ENCODE measurements around the gene FOXN1.

FOXN1 gene

DNA sequence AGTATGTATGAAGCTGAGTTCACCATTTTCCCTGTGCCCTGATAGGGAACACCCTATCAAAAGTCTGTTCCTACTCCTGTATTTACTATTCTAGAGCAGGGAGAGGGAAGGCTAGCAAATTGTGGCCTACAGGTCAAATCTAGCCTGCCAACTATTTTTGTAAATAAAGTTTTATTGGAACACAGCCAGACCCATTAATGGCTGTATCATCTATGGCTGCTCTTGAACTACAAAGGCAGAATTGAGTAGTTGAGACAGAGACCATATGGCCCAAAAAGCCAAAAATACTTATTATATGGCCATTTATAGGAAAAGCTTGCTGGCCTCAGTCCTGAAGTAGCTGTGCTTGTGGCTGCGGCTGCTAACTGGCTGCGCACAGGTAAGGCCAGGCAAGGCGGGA lies 74.8 kb downstream of the FOXN1 start:
- TF ChIP-seq, protein P1, sequence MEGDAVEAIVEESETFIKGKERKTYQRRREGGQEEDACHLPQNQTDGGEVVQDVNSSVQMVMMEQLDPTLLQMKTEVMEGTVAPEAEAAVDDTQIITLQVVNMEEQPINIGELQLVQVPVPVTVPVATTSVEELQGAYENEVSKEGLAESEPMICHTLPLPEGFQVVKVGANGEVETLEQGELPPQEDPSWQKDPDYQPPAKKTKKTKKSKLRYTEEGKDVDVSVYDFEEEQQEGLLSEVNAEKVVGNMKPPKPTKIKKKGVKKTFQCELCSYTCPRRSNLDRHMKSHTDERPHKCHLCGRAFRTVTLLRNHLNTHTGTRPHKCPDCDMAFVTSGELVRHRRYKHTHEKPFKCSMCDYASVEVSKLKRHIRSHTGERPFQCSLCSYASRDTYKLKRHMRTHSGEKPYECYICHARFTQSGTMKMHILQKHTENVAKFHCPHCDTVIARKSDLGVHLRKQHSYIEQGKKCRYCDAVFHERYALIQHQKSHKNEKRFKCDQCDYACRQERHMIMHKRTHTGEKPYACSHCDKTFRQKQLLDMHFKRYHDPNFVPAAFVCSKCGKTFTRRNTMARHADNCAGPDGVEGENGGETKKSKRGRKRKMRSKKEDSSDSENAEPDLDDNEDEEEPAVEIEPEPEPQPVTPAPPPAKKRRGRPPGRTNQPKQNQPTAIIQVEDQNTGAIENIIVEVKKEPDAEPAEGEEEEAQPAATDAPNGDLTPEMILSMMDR (IDR thresholded peaks at IDR 0.05; ENCODE audit: low read depth, low read length), result no peak
- no peak for DNase-seq (ENCODE audit: extremely low read depth, low read depth)

DNA sequence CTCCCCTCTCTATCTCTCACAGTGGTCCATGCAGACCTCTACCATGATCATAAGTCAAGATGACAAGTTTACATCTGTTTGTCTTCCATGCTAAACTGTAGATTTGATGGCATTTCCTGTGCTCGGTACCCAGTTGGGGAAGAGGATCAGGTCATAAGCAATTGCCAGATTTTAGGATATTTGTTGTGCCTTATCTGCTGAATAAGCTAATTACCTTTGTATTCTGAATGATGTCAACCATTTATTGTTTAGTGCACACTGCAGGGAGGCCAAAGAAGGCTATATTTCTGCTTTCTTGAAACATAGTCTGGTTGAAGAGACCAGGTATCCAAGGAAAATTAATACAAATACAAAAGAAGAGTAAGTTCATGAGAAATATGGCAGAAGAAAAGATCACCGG lies 76.4 kb downstream of the FOXN1 start:
- no peak for DNase-seq (ENCODE audit: extremely low read depth, low read depth)
- TF ChIP-seq, protein P1 (IDR thresholded peaks at IDR 0.05; ENCODE audit: low read depth, low read length), result no peak

DNA sequence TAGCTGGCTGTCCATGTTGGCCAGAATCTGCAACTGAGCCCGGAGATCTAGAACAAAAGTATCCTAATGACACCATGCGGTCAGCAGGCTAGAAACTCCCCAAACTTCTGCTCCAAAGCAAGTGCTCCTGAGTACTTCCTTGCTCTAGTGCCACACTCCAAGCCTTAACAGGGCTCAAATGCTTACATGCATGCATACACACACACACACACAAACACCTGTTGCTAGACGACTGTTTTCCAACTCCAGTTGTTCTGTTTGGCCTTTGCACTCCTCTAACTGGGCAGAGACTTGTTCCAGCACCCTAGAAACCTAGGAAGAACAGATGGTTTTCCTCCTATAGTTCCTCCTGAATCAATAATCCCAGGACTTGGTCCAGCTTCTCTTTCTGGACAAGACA lies 78.3 kb downstream of the FOXN1 start:
- TF ChIP-seq, protein P1 (IDR thresholded peaks at IDR 0.05; ENCODE audit: low read depth, low read length), result no peak
- DNase-seq (ENCODE audit: extremely low read depth, low read depth), result no peak

DNA sequence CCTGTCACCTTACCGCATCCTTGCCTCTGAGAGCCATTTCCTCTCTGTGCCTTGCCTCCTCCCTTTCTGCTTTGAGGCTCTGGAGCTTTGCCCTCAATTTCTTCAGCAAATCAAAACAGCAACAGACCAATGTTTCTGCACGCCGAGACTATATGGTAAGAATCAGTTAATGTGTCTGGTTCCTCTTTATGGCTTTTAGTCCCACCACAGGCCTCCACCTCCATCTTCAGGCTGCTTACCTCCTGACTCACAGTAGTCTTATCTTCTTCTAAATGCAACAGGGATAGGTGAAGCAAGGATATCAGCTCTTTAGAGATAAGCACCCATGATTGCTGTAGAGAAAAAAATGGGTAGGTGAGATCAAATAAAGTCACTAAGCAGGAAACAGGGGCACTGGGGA lies 79.7 kb downstream of the FOXN1 start:
- TF ChIP-seq, protein P1 (IDR thresholded peaks at IDR 0.05; ENCODE audit: low read depth, low read length), result no peak
- DNase-seq (ENCODE audit: extremely low read depth, low read depth), result no peak
